K562 (cell line): ENCODE data around the gene TM7SF3. TPM values are rescaled to one million over a fixed set of nuclear protein-coding genes. Genes with fewer than 3 reads are reported as not detected.

Experiments
- AFF4 ChIP-seq: sonication (generic); formaldehyde crosslinking; IDR thresholded peaks from 2 replicates; pipeline ENCODE4 v1.8.0; 2023; ENCODE audit warnings: mild to moderate bottlenecking, missing genetic modification reagents
- EZH2 ChIP-seq: IDR thresholded peaks from 2 replicates; pipeline ENCODE4 v1.6.1; 2012; ENCODE audit warnings: low read depth, mild to moderate bottlenecking, inconsistent platforms, low read length, borderline replicate concordance
- GTF2F1 ChIP-seq: IDR thresholded peaks from 2 replicates; pipeline ENCODE4 v1.6.1; 2011; ENCODE audit warnings: low read depth, low read length, improper control_type of control experiment
- KAT8 ChIP-seq: fragments of 450-650 bp; IDR thresholded peaks from 2 replicates; pipeline ENCODE4 v1.6.1; 2016; ENCODE audit warnings: low read depth, mild to moderate bottlenecking
- MAFF ChIP-seq: IDR thresholded peaks from 2 replicates; pipeline ENCODE4 v1.6.1; 2012; ENCODE audit warnings: low read length, improper control_type of control experiment
- NFIC ChIP-seq: fragments of 450-650 bp; IDR thresholded peaks from 2 replicates; pipeline ENCODE4 v1.6.1; 2017; ENCODE audit warnings: mild to moderate bottlenecking, inconsistent platforms
- RBM39 ChIP-seq: fragments of 200-400 bp; formaldehyde crosslinking; optimal IDR thresholded peaks from 2 replicates; pipeline ENCODE3; 2018; ENCODE audit warnings: low read depth, low read length
- TCF7L2 ChIP-seq: fragments of 150-350 bp; IDR thresholded peaks from 2 replicates; pipeline ENCODE4 v1.6.1; 2016; ENCODE audit warnings: low read depth, mild to moderate bottlenecking, low read length, moderate library complexity
- XRCC5 ChIP-seq: fragments of 200-400 bp; formaldehyde crosslinking; IDR thresholded peaks from 2 replicates; pipeline ENCODE4 v1.6.1; 2017; ENCODE audit warnings: low read depth, mild to moderate bottlenecking, low read length
- ZFP36 ChIP-seq: fragments of 150-350 bp; IDR thresholded peaks from 2 replicates; pipeline ENCODE4 v1.6.1; 2018; ENCODE audit warnings: low read length, low read depth; ENCODE audit not compliant: partially characterized antibody
- ZNF316 ChIP-seq: fragments of 450-650 bp; IDR thresholded peaks from 2 replicates; pipeline ENCODE4 v1.6.1; 2016
- ZNF699 ChIP-seq: fragments of 250-450 bp; sonication (Bioruptor Pico); IDR thresholded peaks from 2 replicates; pipeline ENCODE4 v1.8.0; 2021; ENCODE audit warnings: mild to moderate bottlenecking, moderate library complexity; ENCODE audit not compliant: insufficient replicate concordance
- polyA plus RNA-seq, 8 experiments: library from polyadenylated mRNA; depleted of rRNA in 4 of 8; stranded (reverse) in 5 of 8; unstranded in 3 of 8; fragments of >200 nt; fragmentation: Nextera tagmentation in 2 of 8; fragmentation: Illumina TruSeq in 1 of 8; extraction: Ambion mirVana in 2 of 8; extraction: Trizol in 1 of 8; gene quantifications; 2 replicates each; pipeline versions ENCODE4 v1.2.1 to v1.2.3, GENCODE V29; 2011 to 2014; ENCODE audit warnings: inconsistent platforms in 1 of 8, missing spikeins in 1 of 8
- total RNA-seq, 7 experiments: library from RNA; depleted of rRNA in 6 of 7; stranded (reverse); fragments of >200 nt in 6 of 7; fragmentation: Illumina TruSeq in 2 of 7; extraction: Trizol in 2 of 7; gene quantifications; 2 replicates each; pipeline versions ENCODE4 v1.2.1 to v1.2.3, GENCODE V29; 2011 to 2021; ENCODE audit warnings: low replicate concordance in 1 of 7
- TF ChIP-seq, protein P1 (sequence below): fragments of 450-650 bp; IDR thresholded peaks from 2 replicates; pipeline ENCODE4 v1.6.1; 2016; ENCODE audit warnings: mild to moderate bottlenecking, moderate library complexity

Gene TM7SF3
- total and polyA plus RNA-seq, 9 of the 15 experiments (the other 6 are each of a cell fraction or from before 2014, with no cell fraction given): 9.3 to 90.4 (median 24.8) TPM

- TF ChIP-seq, protein P1, sequence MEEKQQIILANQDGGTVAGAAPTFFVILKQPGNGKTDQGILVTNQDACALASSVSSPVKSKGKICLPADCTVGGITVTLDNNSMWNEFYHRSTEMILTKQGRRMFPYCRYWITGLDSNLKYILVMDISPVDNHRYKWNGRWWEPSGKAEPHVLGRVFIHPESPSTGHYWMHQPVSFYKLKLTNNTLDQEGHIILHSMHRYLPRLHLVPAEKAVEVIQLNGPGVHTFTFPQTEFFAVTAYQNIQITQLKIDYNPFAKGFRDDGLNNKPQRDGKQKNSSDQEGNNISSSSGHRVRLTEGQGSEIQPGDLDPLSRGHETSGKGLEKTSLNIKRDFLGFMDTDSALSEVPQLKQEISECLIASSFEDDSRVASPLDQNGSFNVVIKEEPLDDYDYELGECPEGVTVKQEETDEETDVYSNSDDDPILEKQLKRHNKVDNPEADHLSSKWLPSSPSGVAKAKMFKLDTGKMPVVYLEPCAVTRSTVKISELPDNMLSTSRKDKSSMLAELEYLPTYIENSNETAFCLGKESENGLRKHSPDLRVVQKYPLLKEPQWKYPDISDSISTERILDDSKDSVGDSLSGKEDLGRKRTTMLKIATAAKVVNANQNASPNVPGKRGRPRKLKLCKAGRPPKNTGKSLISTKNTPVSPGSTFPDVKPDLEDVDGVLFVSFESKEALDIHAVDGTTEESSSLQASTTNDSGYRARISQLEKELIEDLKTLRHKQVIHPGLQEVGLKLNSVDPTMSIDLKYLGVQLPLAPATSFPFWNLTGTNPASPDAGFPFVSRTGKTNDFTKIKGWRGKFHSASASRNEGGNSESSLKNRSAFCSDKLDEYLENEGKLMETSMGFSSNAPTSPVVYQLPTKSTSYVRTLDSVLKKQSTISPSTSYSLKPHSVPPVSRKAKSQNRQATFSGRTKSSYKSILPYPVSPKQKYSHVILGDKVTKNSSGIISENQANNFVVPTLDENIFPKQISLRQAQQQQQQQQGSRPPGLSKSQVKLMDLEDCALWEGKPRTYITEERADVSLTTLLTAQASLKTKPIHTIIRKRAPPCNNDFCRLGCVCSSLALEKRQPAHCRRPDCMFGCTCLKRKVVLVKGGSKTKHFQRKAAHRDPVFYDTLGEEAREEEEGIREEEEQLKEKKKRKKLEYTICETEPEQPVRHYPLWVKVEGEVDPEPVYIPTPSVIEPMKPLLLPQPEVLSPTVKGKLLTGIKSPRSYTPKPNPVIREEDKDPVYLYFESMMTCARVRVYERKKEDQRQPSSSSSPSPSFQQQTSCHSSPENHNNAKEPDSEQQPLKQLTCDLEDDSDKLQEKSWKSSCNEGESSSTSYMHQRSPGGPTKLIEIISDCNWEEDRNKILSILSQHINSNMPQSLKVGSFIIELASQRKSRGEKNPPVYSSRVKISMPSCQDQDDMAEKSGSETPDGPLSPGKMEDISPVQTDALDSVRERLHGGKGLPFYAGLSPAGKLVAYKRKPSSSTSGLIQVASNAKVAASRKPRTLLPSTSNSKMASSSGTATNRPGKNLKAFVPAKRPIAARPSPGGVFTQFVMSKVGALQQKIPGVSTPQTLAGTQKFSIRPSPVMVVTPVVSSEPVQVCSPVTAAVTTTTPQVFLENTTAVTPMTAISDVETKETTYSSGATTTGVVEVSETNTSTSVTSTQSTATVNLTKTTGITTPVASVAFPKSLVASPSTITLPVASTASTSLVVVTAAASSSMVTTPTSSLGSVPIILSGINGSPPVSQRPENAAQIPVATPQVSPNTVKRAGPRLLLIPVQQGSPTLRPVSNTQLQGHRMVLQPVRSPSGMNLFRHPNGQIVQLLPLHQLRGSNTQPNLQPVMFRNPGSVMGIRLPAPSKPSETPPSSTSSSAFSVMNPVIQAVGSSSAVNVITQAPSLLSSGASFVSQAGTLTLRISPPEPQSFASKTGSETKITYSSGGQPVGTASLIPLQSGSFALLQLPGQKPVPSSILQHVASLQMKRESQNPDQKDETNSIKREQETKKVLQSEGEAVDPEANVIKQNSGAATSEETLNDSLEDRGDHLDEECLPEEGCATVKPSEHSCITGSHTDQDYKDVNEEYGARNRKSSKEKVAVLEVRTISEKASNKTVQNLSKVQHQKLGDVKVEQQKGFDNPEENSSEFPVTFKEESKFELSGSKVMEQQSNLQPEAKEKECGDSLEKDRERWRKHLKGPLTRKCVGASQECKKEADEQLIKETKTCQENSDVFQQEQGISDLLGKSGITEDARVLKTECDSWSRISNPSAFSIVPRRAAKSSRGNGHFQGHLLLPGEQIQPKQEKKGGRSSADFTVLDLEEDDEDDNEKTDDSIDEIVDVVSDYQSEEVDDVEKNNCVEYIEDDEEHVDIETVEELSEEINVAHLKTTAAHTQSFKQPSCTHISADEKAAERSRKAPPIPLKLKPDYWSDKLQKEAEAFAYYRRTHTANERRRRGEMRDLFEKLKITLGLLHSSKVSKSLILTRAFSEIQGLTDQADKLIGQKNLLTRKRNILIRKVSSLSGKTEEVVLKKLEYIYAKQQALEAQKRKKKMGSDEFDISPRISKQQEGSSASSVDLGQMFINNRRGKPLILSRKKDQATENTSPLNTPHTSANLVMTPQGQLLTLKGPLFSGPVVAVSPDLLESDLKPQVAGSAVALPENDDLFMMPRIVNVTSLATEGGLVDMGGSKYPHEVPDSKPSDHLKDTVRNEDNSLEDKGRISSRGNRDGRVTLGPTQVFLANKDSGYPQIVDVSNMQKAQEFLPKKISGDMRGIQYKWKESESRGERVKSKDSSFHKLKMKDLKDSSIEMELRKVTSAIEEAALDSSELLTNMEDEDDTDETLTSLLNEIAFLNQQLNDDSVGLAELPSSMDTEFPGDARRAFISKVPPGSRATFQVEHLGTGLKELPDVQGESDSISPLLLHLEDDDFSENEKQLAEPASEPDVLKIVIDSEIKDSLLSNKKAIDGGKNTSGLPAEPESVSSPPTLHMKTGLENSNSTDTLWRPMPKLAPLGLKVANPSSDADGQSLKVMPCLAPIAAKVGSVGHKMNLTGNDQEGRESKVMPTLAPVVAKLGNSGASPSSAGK: no peak
- TF ChIP-seq ZNF316 (peak; percentile 100), ZNF699 (no peak), KAT8 (no peak), RBM39 (no peak), NFIC (no peak), ZFP36 (peak; percentile 72), TCF7L2 (no peak), GTF2F1 (no peak), XRCC5 (no peak), MAFF (peak; percentile 98), AFF4 (no peak), EZH2 (no peak)
These were observed 34.9 kb upstream of the TM7SF3 start (continued) for GRCh38 chr12:27048822-27049752.
